CD4-positive, alpha-beta T cell (primary cell): ENCODE data around the gene KIF25. TPM values are rescaled to one million over a fixed set of nuclear protein-coding genes. Genes with fewer than 3 reads are reported as not detected.

Source experiments
- ATAC-seq: fragments of 200-7000 bp; cut with Tn5 transposase; one replicate; pipeline ENCODE4 v1.10.0; 2022; ENCODE audit warnings: mild to moderate bottlenecking; ENCODE audit not compliant: poor library complexity
- CTCF ChIA-PET: fragments of 350-600 bp; sonication (Branson Sonifier 250); formaldehyde crosslinking; loops from one replicate; lab custom pipeline; 2021; ENCODE audit warnings: antibody characterized with exemption, inconsistent platforms; lab: Charles Lee
- POLR2A ChIA-PET: fragments of 350-600 bp; sonication (Branson Sonifier 250); formaldehyde crosslinking; loops from one replicate; lab custom pipeline; 2021; ENCODE audit warnings: antibody characterized with exemption, inconsistent platforms; lab: Charles Lee
- DNase-seq, 14 experiments: peaks; one replicate each; pipeline ENCODE4 v3.0.0-alpha.2; 2013 to 2020; ENCODE audit warnings: mixed read lengths in 2 of 14
- H3K27ac ChIP-seq, 2 donors: one replicate each; pipeline versions ENCODE4 v1.5.1 to v1.7.0; 2013; ENCODE audit warnings: low read length in 2 of 2, low read depth in 1 of 2, mild to moderate bottlenecking in 1 of 2
- H3K27me3 ChIP-seq, 2 experiments: 1 replicate in 1 of 2; 2 replicates in 1 of 2; pipeline versions ENCODE4 v1.6.1 to v1.7.0; 2013; ENCODE audit warnings: low read length in 2 of 2, control low read depth in 1 of 2, mild to moderate bottlenecking in 1 of 2, moderate library complexity in 1 of 2; ENCODE audit not compliant: insufficient read depth in 2 of 2, control insufficient read depth in 1 of 2
- H3K36me3 ChIP-seq: one replicate; pipeline ENCODE4 v1.6.1; 2013; ENCODE audit warnings: low read length, control low read depth; ENCODE audit not compliant: insufficient read depth
- H3K4me1 ChIP-seq: one replicate; pipeline ENCODE4 v1.6.1; 2013; ENCODE audit warnings: low read length, control low read depth; ENCODE audit not compliant: insufficient read depth
- H3K4me3 ChIP-seq: one replicate; pipeline ENCODE4 v1.5.1; 2013; ENCODE audit warnings: mild to moderate bottlenecking, low read length, moderate library complexity
- H3K9me3 ChIP-seq, 2 experiments: 1 replicate in 1 of 2; 2 replicates in 1 of 2; pipeline versions ENCODE4 v1.6.1 to v1.7.0; 2013; ENCODE audit warnings: low read length in 2 of 2, mild to moderate bottlenecking in 2 of 2, control low read depth in 1 of 2, moderate library complexity in 1 of 2; ENCODE audit not compliant: control insufficient read depth in 1 of 2, insufficient read depth in 1 of 2
- H3K27ac Mint-ChIP-seq: one replicate; pipeline ENCODE4 v1.8.0; 2020; ENCODE audit warnings: mixed read lengths
- H3K27me3 Mint-ChIP-seq: one replicate; pipeline ENCODE4 v1.8.0; 2021; ENCODE audit warnings: mixed read lengths
- H3K36me3 Mint-ChIP-seq: one replicate; pipeline ENCODE4 v1.8.0; 2021; ENCODE audit warnings: low read depth, mixed read lengths
- H3K4me1 Mint-ChIP-seq: one replicate; pipeline ENCODE4 v1.8.0; 2021; ENCODE audit warnings: low read depth, mixed read lengths
- H3K4me3 Mint-ChIP-seq: one replicate; pipeline ENCODE4 v1.8.0; 2020; ENCODE audit warnings: mild to moderate bottlenecking, mixed read lengths
- H3K9me3 Mint-ChIP-seq: one replicate; pipeline ENCODE4 v1.8.0; 2020; ENCODE audit warnings: mixed read lengths
- intact Hi-C, 2 experiments: fragments of 100-400 bp; cut with DNase I in 1 of 2; cut with micrococcal nuclease in 1 of 2; formaldehyde crosslinking; loops; one replicate each; pipeline versions ENCODE4 v1.15.1 to v1.9.0; 2023 to 2025; cut with DNase I, micrococcal nuclease
- total RNA-seq, 174 experiments: library from RNA in 2 of 174; stranded (reverse) in 2 of 174; gene quantifications; one replicate each; pipeline ENCODE4 v1.2.3 and lab custom pipeline; 2021 to 2026
- TF ChIP-seq, protein P1 (sequence below): fragments of 200-600 bp; IDR thresholded peaks from one replicate; pipeline ENCODE4 v1.8.0; 2022; ENCODE audit warnings: antibody characterized with exemption, mild to moderate bottlenecking

Gene KIF25
- total RNA-seq, 2 experiments from 2014 or later, result not detected

DNA sequence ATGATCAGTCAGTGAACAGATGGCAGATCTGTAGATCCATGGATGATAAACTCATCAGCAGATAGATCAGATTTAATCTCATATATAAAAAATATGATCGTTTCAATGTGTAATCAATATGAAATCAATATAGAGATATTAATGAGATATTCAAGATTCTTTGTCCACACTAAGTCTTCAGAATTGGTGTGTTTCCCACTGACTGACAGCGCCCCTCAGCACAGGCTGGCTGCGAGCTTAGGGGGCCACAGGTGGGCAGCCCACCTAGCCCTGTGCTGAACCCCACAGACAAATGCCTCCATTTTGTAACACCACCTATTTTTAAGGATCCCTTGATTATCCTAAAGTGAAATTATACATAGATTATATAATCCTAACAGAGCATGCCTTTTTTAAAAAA lies 49.2 kb downstream of the KIF25 start:
- H3K9me3 Mint-ChIP-seq, result no peaks in the 10 kb centered on the region
- POLR2A ChIA-PET, result no interaction called here

GRCh38 chr6:168047841-168048723 lies 50.6 kb downstream of the KIF25 start:
- Mint-ChIP-seq H3K27me3 (no peaks in the 10 kb centered on the region), H3K9me3 (no peaks in the 10 kb centered on the region), H3K4me1 (no peaks in the 10 kb centered on the region), H3K36me3 (no peaks in the 10 kb centered on the region), H3K27ac (no peak overlapping the region), H3K4me3 (no peak overlapping the region)
- no peak overlapping the region for H3K4me3 ChIP-seq
- ChIA-PET CTCF (no interaction called here), POLR2A (no interaction called here)
- no peak overlapping the region for H3K27ac ChIP-seq
- no peaks in the 10 kb centered on the region for H3K4me1 ChIP-seq
- DNase-seq, result no peak
- peaks cover 0 to 35% of the 10 kb centered on the region in 2 experiments for H3K9me3 ChIP-seq
- TF ChIP-seq, protein P1, sequence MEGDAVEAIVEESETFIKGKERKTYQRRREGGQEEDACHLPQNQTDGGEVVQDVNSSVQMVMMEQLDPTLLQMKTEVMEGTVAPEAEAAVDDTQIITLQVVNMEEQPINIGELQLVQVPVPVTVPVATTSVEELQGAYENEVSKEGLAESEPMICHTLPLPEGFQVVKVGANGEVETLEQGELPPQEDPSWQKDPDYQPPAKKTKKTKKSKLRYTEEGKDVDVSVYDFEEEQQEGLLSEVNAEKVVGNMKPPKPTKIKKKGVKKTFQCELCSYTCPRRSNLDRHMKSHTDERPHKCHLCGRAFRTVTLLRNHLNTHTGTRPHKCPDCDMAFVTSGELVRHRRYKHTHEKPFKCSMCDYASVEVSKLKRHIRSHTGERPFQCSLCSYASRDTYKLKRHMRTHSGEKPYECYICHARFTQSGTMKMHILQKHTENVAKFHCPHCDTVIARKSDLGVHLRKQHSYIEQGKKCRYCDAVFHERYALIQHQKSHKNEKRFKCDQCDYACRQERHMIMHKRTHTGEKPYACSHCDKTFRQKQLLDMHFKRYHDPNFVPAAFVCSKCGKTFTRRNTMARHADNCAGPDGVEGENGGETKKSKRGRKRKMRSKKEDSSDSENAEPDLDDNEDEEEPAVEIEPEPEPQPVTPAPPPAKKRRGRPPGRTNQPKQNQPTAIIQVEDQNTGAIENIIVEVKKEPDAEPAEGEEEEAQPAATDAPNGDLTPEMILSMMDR, result no peak
- no peaks in the 10 kb centered on the region for H3K27me3 ChIP-seq
- H3K36me3 ChIP-seq, result no peaks in the 10 kb centered on the region
- intact Hi-C loops, result no loop called here
- no peak for ATAC-seq

More for the DNA sequence above, 49.2 kb downstream of the KIF25 start:
- Mint-ChIP-seq H3K27ac (no peak overlapping the region), H3K36me3 (no peaks in the 10 kb centered on the region), H3K4me1 (no peaks in the 10 kb centered on the region), H3K27me3 (no peaks in the 10 kb centered on the region), H3K4me3 (no peak overlapping the region)
- Histone ChIP-seq H3K9me3 (peaks cover 0 to 49% of the 10 kb centered on the region in 2 experiments), H3K27ac (no peak overlapping the region), H3K4me3 (no peak overlapping the region), H3K27me3 (no peaks in the 10 kb centered on the region), H3K36me3 (no peaks in the 10 kb centered on the region), H3K4me1 (no peaks in the 10 kb centered on the region)
- no peak for ATAC-seq
- intact Hi-C loops, result no loop called here
- no peak for DNase-seq
- CTCF ChIA-PET, result no interaction called here
- TF ChIP-seq, protein P1, result no peak

DNA sequence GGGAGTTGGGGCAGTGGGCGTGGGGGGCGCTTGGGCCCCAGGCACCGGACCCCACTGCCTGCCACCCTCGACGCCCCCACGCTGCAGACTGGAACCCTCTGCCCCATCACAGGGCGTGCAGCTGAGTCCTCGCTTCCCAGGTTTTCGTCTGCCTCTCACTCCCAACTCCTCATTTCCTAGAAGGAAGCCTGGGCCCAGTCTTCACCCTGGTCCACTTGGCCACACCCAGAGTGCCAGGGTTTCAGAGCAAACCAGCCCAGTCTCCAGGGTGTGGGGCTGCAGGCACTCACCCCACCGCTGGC lies 51.2 kb downstream of the KIF25 start:
- TF ChIP-seq, protein P1, result no peak
- Mint-ChIP-seq H3K4me3 (no peak overlapping the region), H3K27ac (no peak overlapping the region), H3K9me3 (no peaks in the 10 kb centered on the region), H3K27me3 (no peaks in the 10 kb centered on the region), H3K36me3 (no peaks in the 10 kb centered on the region), H3K4me1 (no peaks in the 10 kb centered on the region)
- H3K36me3 ChIP-seq, result no peaks in the 10 kb centered on the region
- no peak overlapping the region for H3K4me3 ChIP-seq
- POLR2A ChIA-PET, result no interaction called here
- H3K4me1 ChIP-seq, result no peaks in the 10 kb centered on the region
- intact Hi-C loops, result no loop called here
- H3K9me3 ChIP-seq, result peaks cover 0 to 29% of the 10 kb centered on the region in 2 experiments
- DNase-seq, result no peak
- ATAC-seq, result no peak
- H3K27ac ChIP-seq, result no peak overlapping the region
- CTCF ChIA-PET, result no interaction called here
- H3K27me3 ChIP-seq, result no peaks in the 10 kb centered on the region
